CD4-positive, alpha-beta T cell (primary cell): Measurements from ENCODE around the gene ELAC1. TPM values are rescaled to one million over a fixed set of nuclear protein-coding genes. Genes with fewer than 3 reads are reported as not detected.

Experiments used
- ATAC-seq: fragments of 200-7000 bp; cut with Tn5 transposase; one replicate; pipeline ENCODE4 v1.10.0; 2022; ENCODE audit warnings: mild to moderate bottlenecking; ENCODE audit not compliant: poor library complexity
- CTCF ChIA-PET: fragments of 350-600 bp; sonication (Branson Sonifier 250); formaldehyde crosslinking; loops from one replicate; lab custom pipeline; 2021; ENCODE audit warnings: antibody characterized with exemption, inconsistent platforms; lab: Charles Lee
- POLR2A ChIA-PET: fragments of 350-600 bp; sonication (Branson Sonifier 250); formaldehyde crosslinking; loops from one replicate; lab custom pipeline; 2021; ENCODE audit warnings: antibody characterized with exemption, inconsistent platforms; lab: Charles Lee
- DNase-seq, 14 experiments: peaks; one replicate each; pipeline ENCODE4 v3.0.0-alpha.2; 2013 to 2020; ENCODE audit warnings: mixed read lengths in 2 of 14
- H3K27ac ChIP-seq, 2 donors: one replicate each; pipeline versions ENCODE4 v1.5.1 to v1.7.0; 2013; ENCODE audit warnings: low read length in 2 of 2, low read depth in 1 of 2, mild to moderate bottlenecking in 1 of 2
- H3K27me3 ChIP-seq, 2 experiments: 1 replicate in 1 of 2; 2 replicates in 1 of 2; pipeline versions ENCODE4 v1.6.1 to v1.7.0; 2013; ENCODE audit warnings: low read length in 2 of 2, control low read depth in 1 of 2, mild to moderate bottlenecking in 1 of 2, moderate library complexity in 1 of 2; ENCODE audit not compliant: insufficient read depth in 2 of 2, control insufficient read depth in 1 of 2
- H3K36me3 ChIP-seq: one replicate; pipeline ENCODE4 v1.6.1; 2013; ENCODE audit warnings: low read length, control low read depth; ENCODE audit not compliant: insufficient read depth
- H3K4me1 ChIP-seq: one replicate; pipeline ENCODE4 v1.6.1; 2013; ENCODE audit warnings: low read length, control low read depth; ENCODE audit not compliant: insufficient read depth
- H3K4me3 ChIP-seq: one replicate; pipeline ENCODE4 v1.5.1; 2013; ENCODE audit warnings: mild to moderate bottlenecking, low read length, moderate library complexity
- H3K9me3 ChIP-seq, 2 experiments: 1 replicate in 1 of 2; 2 replicates in 1 of 2; pipeline versions ENCODE4 v1.6.1 to v1.7.0; 2013; ENCODE audit warnings: low read length in 2 of 2, mild to moderate bottlenecking in 2 of 2, control low read depth in 1 of 2, moderate library complexity in 1 of 2; ENCODE audit not compliant: control insufficient read depth in 1 of 2, insufficient read depth in 1 of 2
- H3K27ac Mint-ChIP-seq: one replicate; pipeline ENCODE4 v1.8.0; 2020; ENCODE audit warnings: mixed read lengths
- H3K27me3 Mint-ChIP-seq: one replicate; pipeline ENCODE4 v1.8.0; 2021; ENCODE audit warnings: mixed read lengths
- H3K36me3 Mint-ChIP-seq: one replicate; pipeline ENCODE4 v1.8.0; 2021; ENCODE audit warnings: low read depth, mixed read lengths
- H3K4me1 Mint-ChIP-seq: one replicate; pipeline ENCODE4 v1.8.0; 2021; ENCODE audit warnings: low read depth, mixed read lengths
- H3K4me3 Mint-ChIP-seq: one replicate; pipeline ENCODE4 v1.8.0; 2020; ENCODE audit warnings: mild to moderate bottlenecking, mixed read lengths
- H3K9me3 Mint-ChIP-seq: one replicate; pipeline ENCODE4 v1.8.0; 2020; ENCODE audit warnings: mixed read lengths
- intact Hi-C, 2 experiments: fragments of 100-400 bp; cut with DNase I in 1 of 2; cut with micrococcal nuclease in 1 of 2; formaldehyde crosslinking; loops; one replicate each; pipeline versions ENCODE4 v1.15.1 to v1.9.0; 2023 to 2025; cut with DNase I, micrococcal nuclease
- total RNA-seq, 174 experiments: library from RNA in 2 of 174; stranded (reverse) in 2 of 174; gene quantifications; one replicate each; pipeline ENCODE4 v1.2.3 and lab custom pipeline; 2021 to 2026
- TF ChIP-seq, protein P1 (sequence below): fragments of 200-600 bp; IDR thresholded peaks from one replicate; pipeline ENCODE4 v1.8.0; 2022; ENCODE audit warnings: antibody characterized with exemption, mild to moderate bottlenecking

Gene ELAC1
- total RNA-seq, 2 experiments from 2014 or later = 3.0 to 4.6 TPM

DNA sequence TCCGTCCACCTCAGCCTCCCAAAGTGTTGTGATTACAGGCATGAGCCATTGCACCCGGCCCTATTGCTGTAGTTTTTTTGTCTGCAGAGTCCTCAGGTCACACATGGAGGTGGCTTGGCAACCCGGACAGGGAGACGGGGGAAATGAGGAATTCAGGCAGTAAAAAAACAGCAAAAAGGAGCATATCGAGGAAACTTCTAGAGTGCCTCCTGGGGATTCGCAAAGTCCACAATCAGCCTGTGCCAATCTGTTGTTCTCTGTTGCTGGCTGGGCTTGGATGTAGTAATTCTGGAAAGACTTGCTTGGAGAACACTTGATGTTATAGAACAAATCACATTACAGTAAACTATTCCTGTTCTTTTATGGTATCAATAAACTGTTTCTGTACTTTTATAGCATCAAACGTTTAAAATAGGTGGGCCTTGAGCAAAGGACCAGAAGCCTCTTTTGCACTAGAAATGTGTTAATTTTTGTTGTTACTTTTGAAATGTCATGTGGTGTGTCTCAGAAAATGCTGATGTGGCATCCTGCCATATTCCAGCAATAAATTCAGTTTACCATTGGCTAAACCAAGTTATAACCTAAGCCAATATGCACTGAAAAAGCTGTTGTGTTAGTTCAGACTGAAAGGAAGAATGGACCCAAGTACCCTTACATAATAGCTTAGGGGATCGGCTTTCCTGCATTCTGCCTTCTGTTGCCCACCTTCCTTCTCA, 14.4 kb downstream of the ELAC1 start:
- Mint-ChIP-seq H3K4me1 (peaks cover 6% of the 10 kb centered on the region), H3K27me3 (no peaks in the 10 kb centered on the region), H3K36me3 (peaks cover 84% of the 10 kb centered on the region), H3K9me3 (no peaks in the 10 kb centered on the region), H3K4me3 (no peak overlapping the region), H3K27ac (no peak overlapping the region)
- ChIA-PET POLR2A (no interaction called here), CTCF (no interaction called here)
- no peak for ATAC-seq
- Histone ChIP-seq H3K4me1 (no peaks in the 10 kb centered on the region), H3K27me3 (no peaks in the 10 kb centered on the region), H3K9me3 (peaks cover 0 to 3% of the 10 kb centered on the region in 2 experiments), H3K36me3 (peaks cover 27% of the 10 kb centered on the region), H3K27ac (no peak overlapping the region), H3K4me3 (no peak overlapping the region)
- intact Hi-C loops = no loop called here
- no peak for DNase-seq
- TF ChIP-seq, protein P1, sequence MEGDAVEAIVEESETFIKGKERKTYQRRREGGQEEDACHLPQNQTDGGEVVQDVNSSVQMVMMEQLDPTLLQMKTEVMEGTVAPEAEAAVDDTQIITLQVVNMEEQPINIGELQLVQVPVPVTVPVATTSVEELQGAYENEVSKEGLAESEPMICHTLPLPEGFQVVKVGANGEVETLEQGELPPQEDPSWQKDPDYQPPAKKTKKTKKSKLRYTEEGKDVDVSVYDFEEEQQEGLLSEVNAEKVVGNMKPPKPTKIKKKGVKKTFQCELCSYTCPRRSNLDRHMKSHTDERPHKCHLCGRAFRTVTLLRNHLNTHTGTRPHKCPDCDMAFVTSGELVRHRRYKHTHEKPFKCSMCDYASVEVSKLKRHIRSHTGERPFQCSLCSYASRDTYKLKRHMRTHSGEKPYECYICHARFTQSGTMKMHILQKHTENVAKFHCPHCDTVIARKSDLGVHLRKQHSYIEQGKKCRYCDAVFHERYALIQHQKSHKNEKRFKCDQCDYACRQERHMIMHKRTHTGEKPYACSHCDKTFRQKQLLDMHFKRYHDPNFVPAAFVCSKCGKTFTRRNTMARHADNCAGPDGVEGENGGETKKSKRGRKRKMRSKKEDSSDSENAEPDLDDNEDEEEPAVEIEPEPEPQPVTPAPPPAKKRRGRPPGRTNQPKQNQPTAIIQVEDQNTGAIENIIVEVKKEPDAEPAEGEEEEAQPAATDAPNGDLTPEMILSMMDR = no peak

DNA sequence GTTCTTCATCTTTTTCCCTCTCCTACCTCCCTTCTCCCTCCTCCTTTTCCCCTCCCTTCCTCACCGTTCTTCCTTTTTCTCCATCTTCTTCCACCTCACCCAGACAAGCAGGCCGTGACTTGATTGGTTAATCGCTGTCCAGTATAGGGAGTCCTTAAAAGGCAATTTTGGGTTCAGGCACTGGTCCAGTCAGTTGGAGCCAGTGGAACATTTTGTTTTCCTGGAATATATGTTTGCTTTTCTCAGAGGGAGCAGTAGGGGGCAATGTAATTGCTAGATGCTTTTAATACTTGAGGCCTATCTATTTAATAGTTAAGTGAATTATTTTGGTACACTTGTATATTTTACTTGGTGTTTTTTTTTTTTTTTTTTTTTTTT, 15.0 kb downstream of the ELAC1 start:
- no peak overlapping the region for H3K4me3 Mint-ChIP-seq
- POLR2A ChIA-PET = no interaction called here
- DNase-seq (no peak), ATAC-seq (no peak)
- H3K9me3 Mint-ChIP-seq = no peaks in the 10 kb centered on the region
- intact Hi-C loops = no loop called here
- TF ChIP-seq, protein P1 = no peak
- no peak overlapping the region for H3K27ac Mint-ChIP-seq
- Histone ChIP-seq H3K4me3 (no peak overlapping the region), H3K36me3 (peaks cover 27% of the 10 kb centered on the region), H3K27me3 (no peaks in the 10 kb centered on the region), H3K4me1 (no peaks in the 10 kb centered on the region), H3K27ac (no peak overlapping the region), H3K9me3 (no peaks in the 10 kb centered on the region)
- H3K4me1 Mint-ChIP-seq = peaks cover 6% of the 10 kb centered on the region
- CTCF ChIA-PET = no interaction called here
- H3K27me3 Mint-ChIP-seq = no peaks in the 10 kb centered on the region
- peaks cover 84% of the 10 kb centered on the region for H3K36me3 Mint-ChIP-seq

DNA sequence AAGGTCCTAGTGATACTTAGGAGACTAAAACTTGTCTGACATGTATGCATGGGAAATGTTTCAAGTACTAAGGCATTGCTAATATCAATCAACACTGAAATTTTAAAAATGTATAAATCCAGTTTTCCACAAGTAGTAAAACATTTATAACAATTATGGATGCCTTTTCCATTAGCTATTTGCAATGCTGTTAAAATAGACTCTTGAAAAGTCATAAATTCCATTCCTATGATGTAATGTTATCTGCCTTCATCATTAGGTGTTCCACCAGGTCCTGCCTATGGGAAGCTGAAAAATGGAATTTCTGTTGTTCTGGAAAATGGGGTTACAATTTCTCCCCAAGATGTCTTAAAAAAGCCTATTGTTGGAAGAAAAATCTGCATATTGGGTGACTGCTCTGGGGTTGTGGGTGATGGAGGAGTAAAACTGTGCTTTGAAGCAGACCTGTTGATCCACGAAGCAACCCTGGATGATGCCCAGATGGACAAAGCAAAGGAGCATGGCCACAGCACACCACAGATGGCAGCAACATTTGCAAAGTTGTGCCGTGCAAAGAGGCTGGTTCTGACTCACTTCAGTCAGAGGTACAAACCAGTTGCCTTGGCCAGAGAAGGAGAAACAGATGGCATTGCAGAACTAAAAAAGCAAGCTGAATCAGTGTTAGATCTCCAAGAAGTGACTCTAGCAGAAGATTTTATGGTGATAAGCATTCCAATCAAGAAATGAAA, 18.7 kb downstream of the ELAC1 start:
- no peaks in the 10 kb centered on the region for H3K4me1 ChIP-seq
- H3K4me3 ChIP-seq = no peak overlapping the region
- peaks cover 17% of the 10 kb centered on the region for H3K36me3 ChIP-seq
- DNase-seq (no peak), ATAC-seq (no peak)
- H3K27ac ChIP-seq = no peak overlapping the region
- H3K4me3 Mint-ChIP-seq = no peak overlapping the region
- CTCF ChIA-PET = no interaction called here
- H3K36me3 Mint-ChIP-seq = peaks cover 57% of the 10 kb centered on the region
- POLR2A ChIA-PET = no interaction called here
- intact Hi-C loops = no loop called here
- H3K9me3 ChIP-seq = no peaks in the 10 kb centered on the region
- no peaks in the 10 kb centered on the region for H3K27me3 Mint-ChIP-seq
- H3K27me3 ChIP-seq = no peaks in the 10 kb centered on the region
- H3K4me1 Mint-ChIP-seq = no peaks in the 10 kb centered on the region
- TF ChIP-seq, protein P1 = no peak
- no peaks in the 10 kb centered on the region for H3K9me3 Mint-ChIP-seq
- no peak overlapping the region for H3K27ac Mint-ChIP-seq
